H1 (cell line): Measurements from ENCODE around the gene IAH1. TPM values are rescaled to one million over a fixed set of nuclear protein-coding genes. Genes with fewer than 3 reads are reported as not detected.

Experiments used
- CHD1 ChIP-seq: IDR thresholded peaks from 2 replicates; pipeline ENCODE4 v1.6.1; 2012; ENCODE audit warnings: low read depth, low read length, improper control_type of control experiment
- CHD7 ChIP-seq: fragments of 300-600 bp; sonication (generic); IDR thresholded peaks from 2 replicates; pipeline ENCODE4 v1.7.1; 2012; ENCODE audit warnings: low read length, moderate library complexity, mild to moderate bottlenecking, inconsistent platforms; ENCODE audit not compliant: insufficient replicate concordance
- CREB1 ChIP-seq: IDR thresholded peaks from 2 replicates; pipeline ENCODE4 v1.6.1; 2012; ENCODE audit warnings: inconsistent platforms
- GABPA ChIP-seq: IDR thresholded peaks from 2 replicates; pipeline ENCODE4 v1.6.1; 2011; ENCODE audit warnings: mild to moderate bottlenecking, low read length, moderate library complexity, borderline replicate concordance; ENCODE audit not compliant: insufficient read depth
- JUN ChIP-seq: IDR thresholded peaks from 2 replicates; pipeline ENCODE4 v1.6.1; 2011; ENCODE audit warnings: low read depth, mild to moderate bottlenecking, improper control_type of control experiment, low read length
- KDM5A ChIP-seq: fragments of 200-600 bp; IDR thresholded peaks from 2 replicates; pipeline ENCODE4 v1.7.1; 2012; ENCODE audit warnings: mild to moderate bottlenecking, low read length, inconsistent platforms, mixed read lengths
- POLR2A ChIP-seq, 2 experiments: IDR thresholded peaks; 1 replicate in 1 of 2; 2 replicates in 1 of 2; pipeline ENCODE4 v1.6.1; 2011; ENCODE audit warnings: low read depth in 2 of 2, low read length in 2 of 2, mild to moderate bottlenecking in 2 of 2; ENCODE audit errors: control extremely low read depth in 1 of 2
- POLR2AphosphoS5 ChIP-seq: IDR thresholded peaks from 2 replicates; pipeline ENCODE4 v1.6.1; 2011; ENCODE audit warnings: low read depth, low read length
- SP1 ChIP-seq: IDR thresholded peaks from 2 replicates; pipeline ENCODE4 v1.6.1; 2011; ENCODE audit warnings: low read depth, low read length
- SRF ChIP-seq: IDR thresholded peaks from 2 replicates; pipeline ENCODE4 v1.6.1; 2011; ENCODE audit warnings: mild to moderate bottlenecking, low read depth, low read length, moderate library complexity
- TAF7 ChIP-seq: optimal IDR thresholded peaks from 2 replicates; pipeline ENCODE3; 2011; ENCODE audit warnings: low read depth, mild to moderate bottlenecking, inconsistent platforms, low read length, moderate library complexity, borderline replicate concordance
- polyA plus RNA-seq, 7 experiments: library from polyadenylated mRNA; depleted of rRNA in 3 of 7; stranded (reverse) in 5 of 7; unstranded in 2 of 7; fragments of >200 nt in 5 of 7; fragments of 200-250 nt in 2 of 7; gene quantifications; 1 replicate in 5 of 7; 2 replicates in 1 of 7; 4 replicates in 1 of 7; pipeline versions ENCODE4 v1.2.1 to v1.2.3, GENCODE V29; 2011 to 2013; ENCODE audit warnings: missing spikeins in 2 of 7, mixed read lengths in 2 of 7
- total RNA-seq: library from RNA; stranded (reverse); fragmentation: NEBNext Ultra II Directional; extraction: Animal tissue kit (Norgen Biotek cat#: 25700); gene quantifications from 2 replicates; pipeline ENCODE4 v1.2.1, GENCODE V29; 2021
- TF ChIP-seq, protein P1 (sequence below): IDR thresholded peaks from 2 replicates; pipeline ENCODE4 v1.6.1; 2012; ENCODE audit warnings: low read length, inconsistent platforms

IAH1 gene
- total and polyA plus RNA-seq, 2 of the 8 experiments (the other 6 are each of a cell fraction or from before 2014, with no cell fraction given): 15.1 to 21.5 TPM

DNA sequence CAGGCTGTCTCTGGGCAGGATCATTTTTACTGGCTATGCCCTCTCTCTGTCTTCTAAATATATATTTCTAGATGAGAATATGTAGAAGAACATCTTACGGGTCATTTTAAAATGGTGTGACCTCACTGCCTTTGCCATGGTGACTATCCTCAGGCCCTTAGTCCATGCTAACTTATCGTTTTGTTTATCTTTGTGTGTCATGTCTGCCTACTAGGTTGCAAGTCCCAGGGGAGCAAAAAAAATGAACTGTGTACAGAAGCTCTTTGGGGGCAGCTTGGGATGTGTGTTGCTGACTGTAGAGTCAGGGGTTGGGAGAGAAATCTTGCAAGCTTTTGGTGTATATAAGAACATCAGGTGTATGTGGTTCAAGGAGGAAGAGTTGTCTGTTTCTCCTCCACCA is 39.9 kb upstream of the IAH1 start (continued):
- TF ChIP-seq CHD7 (no peak), CREB1 (no peak), POLR2AphosphoS5 (no peak), SRF (no peak), SP1 (no peak), CHD1 (no peak), GABPA (no peak), KDM5A (no peak), POLR2A (IDR thresholded peaks at IDR 0.05; ENCODE audit: control extremely low read depth in 1 of 2, low read depth in 2 of 2, low read length in 2 of 2) (no peak), TAF7 (no peak), JUN (no peak)
- TF ChIP-seq, protein P1, sequence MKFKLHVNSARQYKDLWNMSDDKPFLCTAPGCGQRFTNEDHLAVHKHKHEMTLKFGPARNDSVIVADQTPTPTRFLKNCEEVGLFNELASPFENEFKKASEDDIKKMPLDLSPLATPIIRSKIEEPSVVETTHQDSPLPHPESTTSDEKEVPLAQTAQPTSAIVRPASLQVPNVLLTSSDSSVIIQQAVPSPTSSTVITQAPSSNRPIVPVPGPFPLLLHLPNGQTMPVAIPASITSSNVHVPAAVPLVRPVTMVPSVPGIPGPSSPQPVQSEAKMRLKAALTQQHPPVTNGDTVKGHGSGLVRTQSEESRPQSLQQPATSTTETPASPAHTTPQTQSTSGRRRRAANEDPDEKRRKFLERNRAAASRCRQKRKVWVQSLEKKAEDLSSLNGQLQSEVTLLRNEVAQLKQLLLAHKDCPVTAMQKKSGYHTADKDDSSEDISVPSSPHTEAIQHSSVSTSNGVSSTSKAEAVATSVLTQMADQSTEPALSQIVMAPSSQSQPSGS: no peak
